Bone marrow (tissue), 2 donors: ENCODE data around the gene NOTCH4.
"Not testable (repeated sequence)": the region's sequence is repeated elsewhere in the genome, so short reads cannot be mapped to it uniquely, and the experiment has no call there.

Source experiments
- DNase-seq, 2 donors: peaks; one replicate each; lab custom pipeline; 2025; lab: John Stamatoyannopoulos, UW

NOTCH4 gene

GRCh38 chr6:32216998-32217397 lies 6.9 kb downstream of the NOTCH4 start:
- no peak for DNase-seq

GRCh38 chr6:32216285-32216684 lies 7.6 kb downstream of the NOTCH4 start:
- no peak for DNase-seq

- no peak for DNase-seq
Observed at GRCh38 chr6:32215617-32216016, 8.2 kb downstream of the NOTCH4 start.

- no peak for DNase-seq
Observed at GRCh38 chr6:32214126-32214525, 9.7 kb downstream of the NOTCH4 start.

GRCh38 chr6:32213649-32214048 lies 10.2 kb downstream of the NOTCH4 start:
- no peak for DNase-seq

- no peak for DNase-seq
Observed at GRCh38 chr6:32212076-32212760, 11.6 kb downstream of the NOTCH4 start.

- DNase-seq: not testable (repeated sequence)
Observed at GRCh38 chr6:32211432-32211831, 12.4 kb downstream of the NOTCH4 start.

GRCh38 chr6:32210191-32210601 lies 13.7 kb downstream of the NOTCH4 start:
- DNase-seq: no peak

GRCh38 chr6:32208996-32209395 lies 14.9 kb downstream of the NOTCH4 start:
- no peak for DNase-seq

- no peak for DNase-seq
Observed at GRCh38 chr6:32204268-32204715, 19.6 kb downstream of the NOTCH4 start.

GRCh38 chr6:32203426-32204267 lies 20.2 kb downstream of the NOTCH4 start:
- no peak for DNase-seq

GRCh38 chr6:32202186-32202585 lies 21.7 kb downstream of the NOTCH4 start:
- DNase-seq: no peak

- DNase-seq: no peak
Observed at GRCh38 chr6:32200711-32201475, 23.0 kb downstream of the NOTCH4 start.

GRCh38 chr6:32198866-32199265 lies 25.0 kb downstream of the NOTCH4 start:
- no peak for DNase-seq

- DNase-seq: no peak
Observed at GRCh38 chr6:32198345-32198696, 25.5 kb downstream of the NOTCH4 start.

GRCh38 chr6:32196682-32197616 lies 26.9 kb downstream of the NOTCH4 start:
- peak in 1 of 2 donors; percentile 9 for DNase-seq

- DNase-seq: peak; percentile 30 to 66
Observed at GRCh38 chr6:32195902-32196681, 27.8 kb downstream of the NOTCH4 start.

GRCh38 chr6:32195652-32195901 lies 28.3 kb downstream of the NOTCH4 start:
- DNase-seq: peak; percentile 95 to 99

GRCh38 chr6:32194825-32195651 lies 28.8 kb downstream of the NOTCH4 start:
- DNase-seq: peak; percentile 44 to 56

GRCh38 chr6:32194388-32194787 lies 29.5 kb downstream of the NOTCH4 start:
- no peak for DNase-seq
